Caco-2 (cell line): Measurements from ENCODE around the gene POLR1G. TPM values are rescaled to one million over a fixed set of nuclear protein-coding genes. Genes with fewer than 3 reads are reported as not detected.
"Not testable (repeated sequence)": the region's sequence is repeated elsewhere in the genome, so short reads cannot be mapped to it uniquely, and the experiment has no call there.

Experiments
- BruUV-seq: library from RNA; stranded (reverse); fragments of 400-500 nt; replicated peaks from 2 replicates; lab custom pipeline; 2021; lab: Mats Ljungman, UMichigan
- CTCF ChIA-PET: fragments of 300-600 bp; sonication (Branson Sonifier 250); formaldehyde crosslinking; loops from one replicate; lab custom pipeline; 2022; ENCODE audit warnings: antibody characterized with exemption; lab: Charles Lee
- POLR2A ChIA-PET: fragments of 300-600 bp; sonication (Branson Sonifier 250); formaldehyde crosslinking; loops from one replicate; lab custom pipeline; 2022; ENCODE audit warnings: antibody characterized with exemption; lab: Charles Lee
- DNase-seq, 2 experiments: peaks; one replicate each; pipeline versions ENCODE4 v3.0.0 to v3.0.0-alpha.2; 2020 to 2022
- H3K27me3 ChIP-seq: replicated peaks from 2 replicates; pipeline ENCODE4 v1.6.0; 2011; ENCODE audit warnings: low read length; ENCODE audit not compliant: control insufficient read depth, insufficient read depth
- H3K36me3 ChIP-seq: 2 replicates; pipeline ENCODE4 v1.5.1; 2011; ENCODE audit warnings: low read length; ENCODE audit not compliant: control insufficient read depth, insufficient read depth
- H3K4me1 ChIP-seq: fragments of 250-450 bp; sonication (Bioruptor Pico); 2 replicates; pipeline ENCODE4 v1.5.1; 2020; ENCODE audit warnings: mild to moderate bottlenecking
- H3K4me3 ChIP-seq: 2 replicates; pipeline ENCODE4 v1.5.1; 2011; ENCODE audit warnings: low read depth, mild to moderate bottlenecking, control low read depth, low read length
- H3K9me3 ChIP-seq: fragments of 250-450 bp; sonication (Bioruptor Pico); 2 replicates; pipeline ENCODE4 v1.5.1; 2020; ENCODE audit warnings: mild to moderate bottlenecking, moderate library complexity
- H3K27ac Mint-ChIP-seq: one replicate; pipeline ENCODE4 v1.8.0; 2022; ENCODE audit warnings: mixed read lengths; ENCODE audit not compliant: unreplicated experiment
- H3K27me3 Mint-ChIP-seq: one replicate; pipeline ENCODE4 v1.8.0; 2022; ENCODE audit warnings: mixed read lengths; ENCODE audit not compliant: insufficient read depth, unreplicated experiment
- H3K36me3 Mint-ChIP-seq: one replicate; pipeline ENCODE4 v1.8.0; 2022; ENCODE audit warnings: mild to moderate bottlenecking, mixed read lengths; ENCODE audit not compliant: insufficient read depth, unreplicated experiment
- H3K4me1 Mint-ChIP-seq: one replicate; pipeline ENCODE4 v1.8.0; 2022; ENCODE audit warnings: low read depth, mixed read lengths; ENCODE audit not compliant: unreplicated experiment
- H3K4me3 Mint-ChIP-seq: one replicate; pipeline ENCODE4 v1.8.0; 2022; ENCODE audit warnings: mild to moderate bottlenecking, moderate library complexity, mixed read lengths; ENCODE audit not compliant: unreplicated experiment
- H3K9me3 Mint-ChIP-seq: one replicate; pipeline ENCODE4 v1.8.0; 2022; ENCODE audit warnings: mixed read lengths; ENCODE audit not compliant: unreplicated experiment
- CTCF ChIP-seq, 2 experiments: fragments of 200-600 bp in 1 of 2; IDR thresholded peaks; 1 replicate in 1 of 2; 2 replicates in 1 of 2; pipeline versions ENCODE4 v1.5.1 to v1.8.0; 2011 to 2022; ENCODE audit warnings: antibody characterized with exemption in 1 of 2, control low read depth in 1 of 2, inconsistent platforms in 1 of 2, low read depth in 1 of 2, low read length in 1 of 2, mild to moderate bottlenecking in 1 of 2, moderate library complexity in 1 of 2; ENCODE audit not compliant: insufficient read depth in 1 of 2, severe bottlenecking in 1 of 2, unreplicated experiment in 1 of 2
- intact Hi-C: fragments of 100-400 bp; cut with micrococcal nuclease; formaldehyde crosslinking; loops from one replicate; pipeline ENCODE4 v1.10.0; 2022; ENCODE audit not compliant: unreplicated experiment
- total RNA-seq: library from RNA; stranded (reverse); gene quantifications from 2 replicates; pipeline ENCODE4 v1.2.3, GENCODE V29; 2022

POLR1G gene
- total RNA-seq, 1 experiment from 2014 or later, result 27.7 TPM

GRCh38 chr19:45405435-45406225 is 814 bp upstream of the POLR1G start:
- ChIA-PET CTCF (interaction anchor here (0.6 to 2.4 kb wide), 6 partner anchors 8 to 80 kb away, joined by 3 to 12 read pairs (median 5); no protein-coding TSS in a partner anchor), POLR2A (interaction anchor here (0.6 to 1.0 kb wide), 4 partner anchors 15 to 122 kb away, joined by 3 to 4 read pairs (median 4); partner anchors contain the start of gene ERCC1)
- peaks cover 65% of the 10 kb centered on the region for H3K36me3 Mint-ChIP-seq
- no peaks in the 10 kb centered on the region for H3K9me3 ChIP-seq
- no peaks in the 10 kb centered on the region for H3K27me3 ChIP-seq
- H3K4me3 ChIP-seq, result peak overlapping the region; percentile 81
- peaks cover 13% of the 10 kb centered on the region for H3K4me1 ChIP-seq
- intact Hi-C loops, result loop anchor here (1.0 to 5.0 kb wide), 4 partner anchors 15 to 228 kb away; partner anchors contain the start of genes BLOC1S3, ERCC1, ERCC2 and TRAPPC6A
- no peak for TF ChIP-seq CTCF (IDR thresholded peaks at IDR 0.05; ENCODE audit: insufficient read depth in 1 of 2, low read depth in 1 of 2, low read length in 1 of 2, severe bottlenecking in 1 of 2, unreplicated experiment in 1 of 2)
- H3K9me3 Mint-ChIP-seq, result no peaks in the 10 kb centered on the region
- BruUV-seq, result TSS peak; percentile 9
- no peaks in the 10 kb centered on the region for H3K27me3 Mint-ChIP-seq
- H3K36me3 ChIP-seq, result no peaks in the 10 kb centered on the region; the same call in 1 of the 2 replicates
- H3K4me3 Mint-ChIP-seq, result peak overlapping the region; percentile 93
- peaks cover 17% of the 10 kb centered on the region for H3K4me1 Mint-ChIP-seq
- DNase-seq, result peak; percentile 95 to 96
- H3K27ac Mint-ChIP-seq, result peak overlapping the region; percentile 96

- Mint-ChIP-seq H3K36me3 (peaks cover 67% of the 10 kb centered on the region), H3K9me3 (no peaks in the 10 kb centered on the region), H3K4me1 (peaks cover 17% of the 10 kb centered on the region), H3K27ac (peak overlapping the region; percentile 96), H3K27me3 (no peaks in the 10 kb centered on the region), H3K4me3 (peak overlapping the region; percentile 93)
- ChIA-PET CTCF (no interaction called here), POLR2A (no interaction called here)
- Histone ChIP-seq H3K9me3 (no peaks in the 10 kb centered on the region), H3K4me3 (peak overlapping the region; percentile 81), H3K36me3 (no peaks in the 10 kb centered on the region; the same call in 1 of the 2 replicates), H3K27me3 (no peaks in the 10 kb centered on the region), H3K4me1 (peaks cover 13% of the 10 kb centered on the region)
- no peak for DNase-seq
- BruUV-seq, result no TSS peak
- no peak for TF ChIP-seq CTCF (IDR thresholded peaks at IDR 0.05; ENCODE audit: insufficient read depth in 1 of 2, low read depth in 1 of 2, low read length in 1 of 2, severe bottlenecking in 1 of 2, unreplicated experiment in 1 of 2)
- intact Hi-C loops, result loop anchor here (5.0 kb wide), 1 partner anchor 230 kb away; the partner anchor contains the start of genes BLOC1S3 and TRAPPC6A
Observed at GRCh38 chr19:45407091-45407375, 589 bp downstream of the POLR1G start.

- peaks cover 67% of the 10 kb centered on the region for H3K36me3 Mint-ChIP-seq
Observed at GRCh38 chr19:45407585-45407984, 1.1 kb downstream of the POLR1G start.

More at GRCh38 chr19:45407585-45407984, 1.1 kb downstream of the POLR1G start:
- H3K27me3 ChIP-seq, H3K36me3 ChIP-seq, CTCF ChIA-PET, POLR2A ChIA-PET, H3K27me3 Mint-ChIP-seq, DNase-seq, BruUV-seq, H3K9me3 Mint-ChIP-seq, H3K9me3 ChIP-seq, H3K27ac Mint-ChIP-seq: not testable (repeated sequence)
- peaks cover 17% of the 10 kb centered on the region for H3K4me1 Mint-ChIP-seq
- H3K4me3 Mint-ChIP-seq, result peak overlapping the region; percentile 93
- Histone ChIP-seq H3K4me3 (peak overlapping the region; percentile 81), H3K4me1 (peaks cover 13% of the 10 kb centered on the region)
- intact Hi-C loops, result loop anchor here (5.0 kb wide), 1 partner anchor 230 kb away; the partner anchor contains the start of genes BLOC1S3 and TRAPPC6A
